ENCODE data around the gene NOC2L.

- TF ChIP-seq POLR2A (IDR thresholded peaks at IDR 0.05) = no peak
- TF ChIP-seq CTCF (IDR thresholded peaks at IDR 0.05) = no peak
- TF ChIP-seq POLR2AphosphoS5 (IDR thresholded peaks at IDR 0.05) = no peak
Observed at GRCh38 chr1:952603-953002, 6.5 kb downstream of the NOC2L start.

All from breast epithelium (tissue), 3 donors.